HepG2 (cell line): ENCODE results near the gene BORCS5.
"Not testable (repeated sequence)": the region's sequence is repeated elsewhere in the genome, so short reads cannot be mapped to it uniquely, and the experiment has no call there.

Experiments
- FOXM1 ChIP-seq: sonication (generic); formaldehyde crosslinking; IDR thresholded peaks from 2 replicates; pipeline ENCODE4 v1.5.0; 2020; ENCODE audit warnings: missing genetic modification reagents
- IKZF1 ChIP-seq: fragments of 450-650 bp; IDR thresholded peaks from 2 replicates; pipeline ENCODE4 v1.7.1; 2016
- IKZF4 ChIP-seq: sonication (generic); formaldehyde crosslinking; IDR thresholded peaks from 2 replicates; pipeline ENCODE4 v1.5.1; 2020; ENCODE audit warnings: borderline replicate concordance, mild to moderate bottlenecking, low read depth, missing genetic modification reagents; ENCODE audit errors: not compliant biosample characterization
- RAD51 ChIP-seq: fragments of 450-650 bp; IDR thresholded peaks from 2 replicates; pipeline ENCODE4 v1.6.1; 2016; ENCODE audit warnings: borderline replicate concordance
- RBM39 ChIP-seq: fragments of 200-400 bp; formaldehyde crosslinking; IDR thresholded peaks from one replicate; pipeline ENCODE4 v1.6.1; 2018; ENCODE audit warnings: antibody characterized with exemption, mild to moderate bottlenecking, low read depth, low read length; ENCODE audit not compliant: poor library complexity, severe bottlenecking
- ZNF510 ChIP-seq: sonication (generic); formaldehyde crosslinking; IDR thresholded peaks from 2 replicates; pipeline ENCODE4 v1.4.0; 2020; ENCODE audit warnings: low read depth, mild to moderate bottlenecking, missing genetic modification reagents

GRCh38 chr12:12310695-12311094 lies 46.2 kb upstream of the BORCS5 start:
- not testable (repeated sequence) for TF ChIP-seq RBM39; IKZF1; RAD51; FOXM1 (CRISPR knock-in tag); IKZF4 (CRISPR knock-in tag); ZNF510 (CRISPR knock-in tag)
